Esophagus squamous epithelium (tissue), 4 donors: ENCODE results near the gene SVIL.

Experiments
- POLR2A ChIP-seq, 4 donors: fragments of 450-650 bp; IDR thresholded peaks; one replicate each; pipeline ENCODE4 v1.6.1; 2017; ENCODE audit warnings: antibody characterized with exemption in 4 of 4, mild to moderate bottlenecking in 4 of 4, moderate library complexity in 3 of 4
- TF ChIP-seq, protein P1 (sequence below), 6 experiments: fragments of 450-650 bp in 4 of 6; fragments of 200-600 bp in 2 of 6; sonication (generic) in 2 of 6; IDR thresholded peaks; one replicate each; pipeline ENCODE4 v1.5.1; 2016 to 2019; ENCODE audit warnings: antibody characterized with exemption in 6 of 6, mild to moderate bottlenecking in 4 of 6, moderate library complexity in 4 of 6

DNA sequence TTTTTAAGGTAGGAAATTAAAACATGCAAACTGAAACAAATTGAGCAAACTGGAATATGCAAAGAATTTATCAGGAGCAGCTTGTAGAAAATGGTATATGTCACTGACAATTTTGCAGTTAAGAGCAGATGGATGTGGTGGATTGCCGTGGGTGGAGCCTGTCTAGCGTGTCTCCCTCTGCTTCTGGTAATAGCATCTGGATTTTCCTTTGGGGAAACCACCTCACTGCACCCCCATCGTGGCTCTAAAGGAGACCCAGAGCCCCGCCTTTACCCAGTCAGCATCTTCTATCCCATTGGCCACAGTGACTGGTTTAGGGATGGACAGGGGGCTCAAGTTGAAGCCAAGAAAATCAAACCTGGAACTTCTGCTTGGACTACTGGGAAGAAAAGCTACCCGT is 142.9 kb downstream of the SVIL start:
- TF ChIP-seq, protein P1, sequence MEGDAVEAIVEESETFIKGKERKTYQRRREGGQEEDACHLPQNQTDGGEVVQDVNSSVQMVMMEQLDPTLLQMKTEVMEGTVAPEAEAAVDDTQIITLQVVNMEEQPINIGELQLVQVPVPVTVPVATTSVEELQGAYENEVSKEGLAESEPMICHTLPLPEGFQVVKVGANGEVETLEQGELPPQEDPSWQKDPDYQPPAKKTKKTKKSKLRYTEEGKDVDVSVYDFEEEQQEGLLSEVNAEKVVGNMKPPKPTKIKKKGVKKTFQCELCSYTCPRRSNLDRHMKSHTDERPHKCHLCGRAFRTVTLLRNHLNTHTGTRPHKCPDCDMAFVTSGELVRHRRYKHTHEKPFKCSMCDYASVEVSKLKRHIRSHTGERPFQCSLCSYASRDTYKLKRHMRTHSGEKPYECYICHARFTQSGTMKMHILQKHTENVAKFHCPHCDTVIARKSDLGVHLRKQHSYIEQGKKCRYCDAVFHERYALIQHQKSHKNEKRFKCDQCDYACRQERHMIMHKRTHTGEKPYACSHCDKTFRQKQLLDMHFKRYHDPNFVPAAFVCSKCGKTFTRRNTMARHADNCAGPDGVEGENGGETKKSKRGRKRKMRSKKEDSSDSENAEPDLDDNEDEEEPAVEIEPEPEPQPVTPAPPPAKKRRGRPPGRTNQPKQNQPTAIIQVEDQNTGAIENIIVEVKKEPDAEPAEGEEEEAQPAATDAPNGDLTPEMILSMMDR (IDR thresholded peaks at IDR 0.05), result no peak
- TF ChIP-seq POLR2A (IDR thresholded peaks at IDR 0.05), result no peak
